Stimulated activated naive CD8-positive, alpha-beta T cell treated with anti-CD3 and anti-CD28 coated beads, Interleukin-15, Interleukin-2, amounts not matched to agents 100 ng/mL and 50 ng/mL, for 24 hours (primary cell): ENCODE results near the gene SNX5.
A peak's percentile ranks its signal among the peaks of the same experiment; 100 is the strongest.

Experiments
- H3K27ac Mint-ChIP-seq: one replicate; pipeline ENCODE4 v1.8.0; 2021; ENCODE audit warnings: mild to moderate bottlenecking, mixed read lengths
- H3K27me3 Mint-ChIP-seq: one replicate; pipeline ENCODE4 v1.8.0; 2021; ENCODE audit warnings: mixed read lengths
- H3K36me3 Mint-ChIP-seq: one replicate; pipeline ENCODE4 v1.8.0; 2021; ENCODE audit warnings: low read depth, mixed read lengths
- H3K4me1 Mint-ChIP-seq: one replicate; pipeline ENCODE4 v1.8.0; 2021; ENCODE audit warnings: low read depth, mixed read lengths
- H3K4me3 Mint-ChIP-seq: one replicate; pipeline ENCODE4 v1.8.0; 2021; ENCODE audit warnings: mild to moderate bottlenecking, mixed read lengths
- H3K9me3 Mint-ChIP-seq: one replicate; pipeline ENCODE4 v1.8.0; 2021; ENCODE audit warnings: mixed read lengths

Gene SNX5

GRCh38 chr20:17909869-17910321, 58.7 kb downstream of the SNX5 start:
- Mint-ChIP-seq H3K27me3 (peaks cover 35% of the 10 kb centered on the region), H3K4me1 (no peaks in the 10 kb centered on the region), H3K36me3 (no peaks in the 10 kb centered on the region), H3K9me3 (no peaks in the 10 kb centered on the region), H3K4me3 (no peak overlapping the region), H3K27ac (no peak overlapping the region)

DNA sequence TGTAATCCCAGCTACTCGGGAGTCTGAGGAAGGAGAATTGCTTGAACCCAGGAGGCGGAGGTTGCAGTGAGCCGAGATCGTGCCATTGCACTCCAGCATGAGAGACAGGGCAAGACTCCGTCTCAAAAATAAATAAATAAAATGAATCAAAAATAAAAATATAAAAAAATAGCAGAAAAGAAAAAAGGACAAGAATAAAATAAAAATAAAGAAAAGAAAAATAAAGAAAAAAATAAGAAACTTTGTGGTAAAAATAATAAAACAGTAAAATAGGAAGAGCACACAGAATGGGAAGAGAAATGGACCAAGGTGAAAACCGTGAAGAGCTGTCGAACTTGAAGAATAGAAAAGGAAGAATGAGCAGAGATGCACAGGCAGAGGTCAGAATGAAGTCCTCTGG, 63.0 kb downstream of the SNX5 start:
- H3K36me3 Mint-ChIP-seq, result no peaks in the 10 kb centered on the region
- peaks cover 12% of the 10 kb centered on the region for H3K27me3 Mint-ChIP-seq
- H3K4me3 Mint-ChIP-seq, result no peak overlapping the region
- peaks cover 12% of the 10 kb centered on the region for H3K4me1 Mint-ChIP-seq
- H3K27ac Mint-ChIP-seq, result no peak overlapping the region
- H3K9me3 Mint-ChIP-seq, result no peaks in the 10 kb centered on the region

GRCh38 chr20:17904027-17904426, 64.6 kb downstream of the SNX5 start:
- peak overlapping the region; percentile 52 for H3K27ac Mint-ChIP-seq
- no peaks in the 10 kb centered on the region for H3K9me3 Mint-ChIP-seq
- H3K36me3 Mint-ChIP-seq, result no peaks in the 10 kb centered on the region
- peaks cover 17% of the 10 kb centered on the region for H3K27me3 Mint-ChIP-seq
- H3K4me1 Mint-ChIP-seq, result peaks cover 12% of the 10 kb centered on the region
- H3K4me3 Mint-ChIP-seq, result no peak overlapping the region

- no peaks in the 10 kb centered on the region for H3K9me3 Mint-ChIP-seq
- H3K27ac Mint-ChIP-seq, result peak overlapping the region; percentile 43
- no peaks in the 10 kb centered on the region for H3K36me3 Mint-ChIP-seq
- H3K27me3 Mint-ChIP-seq, result peaks cover 21% of the 10 kb centered on the region
- H3K4me1 Mint-ChIP-seq, result peaks cover 12% of the 10 kb centered on the region
- no peak overlapping the region for H3K4me3 Mint-ChIP-seq
Observed at GRCh38 chr20:17902531-17903083, 66.0 kb downstream of the SNX5 start.

- no peak overlapping the region for H3K4me3 Mint-ChIP-seq
- no peaks in the 10 kb centered on the region for H3K36me3 Mint-ChIP-seq
- peaks cover 27% of the 10 kb centered on the region for H3K27me3 Mint-ChIP-seq
- peaks cover 17% of the 10 kb centered on the region for H3K4me1 Mint-ChIP-seq
- no peaks in the 10 kb centered on the region for H3K9me3 Mint-ChIP-seq
- no peak overlapping the region for H3K27ac Mint-ChIP-seq
Observed at GRCh38 chr20:17901971-17902370, 66.6 kb downstream of the SNX5 start.

DNA sequence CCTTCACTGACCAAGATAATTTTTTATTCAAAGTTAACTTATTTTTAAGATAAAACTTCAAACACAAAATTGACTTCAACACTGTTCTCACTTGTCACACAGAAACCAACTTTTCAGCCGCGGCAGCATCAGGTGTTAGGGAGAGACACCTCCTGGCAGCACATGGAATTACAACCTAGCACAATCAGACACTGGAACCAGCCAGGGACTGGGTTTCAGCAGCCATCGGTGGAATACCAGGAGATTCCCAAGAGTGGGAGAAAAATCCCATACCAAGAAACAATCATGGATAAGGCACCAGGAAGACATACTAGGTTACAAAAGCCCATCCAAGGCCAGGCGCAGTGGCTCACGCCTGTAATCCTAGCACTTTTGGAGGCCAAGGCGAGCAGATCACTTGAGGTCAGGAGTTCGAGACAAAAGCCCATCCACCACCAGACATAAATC, 70.0 kb downstream of the SNX5 start:
- no peak overlapping the region for H3K27ac Mint-ChIP-seq
- no peaks in the 10 kb centered on the region for H3K9me3 Mint-ChIP-seq
- peaks cover 35% of the 10 kb centered on the region for H3K27me3 Mint-ChIP-seq
- no peak overlapping the region for H3K4me3 Mint-ChIP-seq
- H3K36me3 Mint-ChIP-seq, result no peaks in the 10 kb centered on the region
- peaks cover 30% of the 10 kb centered on the region for H3K4me1 Mint-ChIP-seq

DNA sequence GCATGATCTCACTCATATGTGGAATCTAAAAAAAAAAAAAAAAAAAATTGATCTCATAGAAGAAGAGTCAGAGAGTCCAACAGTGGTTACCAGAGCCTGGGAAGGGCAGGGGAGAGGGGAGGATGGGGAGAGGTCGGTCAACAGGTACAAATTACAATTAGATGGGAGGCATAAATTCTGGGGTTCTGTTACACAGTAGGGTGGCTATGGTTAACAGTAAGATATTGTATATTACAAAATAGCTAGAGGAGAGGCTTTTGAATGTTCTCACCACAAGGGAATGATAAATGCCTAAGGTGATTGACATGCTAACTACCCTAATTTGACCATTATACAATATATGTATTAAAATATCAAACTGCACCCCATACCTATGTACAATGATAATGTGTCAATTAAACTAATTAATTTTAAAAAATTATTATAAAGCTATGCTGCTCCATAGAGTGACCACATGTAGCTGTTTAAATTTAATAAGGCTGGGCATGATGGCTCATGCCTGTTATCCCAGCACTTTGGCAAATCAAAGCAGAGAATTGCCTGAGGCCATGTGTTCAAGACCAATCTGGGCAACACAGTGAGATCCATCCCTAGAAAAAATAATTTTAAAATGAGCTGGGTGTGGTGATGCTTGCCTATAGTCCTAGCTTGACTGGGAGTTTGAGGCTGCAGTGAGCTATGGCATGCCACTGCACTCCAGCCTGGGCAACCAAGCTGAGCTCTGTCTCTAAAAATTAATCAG, 70.9 kb downstream of the SNX5 start:
- Mint-ChIP-seq H3K27ac (peak overlapping the region; percentile 67), H3K4me1 (peaks cover 28% of the 10 kb centered on the region), H3K4me3 (no peak overlapping the region), H3K36me3 (no peaks in the 10 kb centered on the region), H3K27me3 (peaks cover 32% of the 10 kb centered on the region), H3K9me3 (no peaks in the 10 kb centered on the region)

DNA sequence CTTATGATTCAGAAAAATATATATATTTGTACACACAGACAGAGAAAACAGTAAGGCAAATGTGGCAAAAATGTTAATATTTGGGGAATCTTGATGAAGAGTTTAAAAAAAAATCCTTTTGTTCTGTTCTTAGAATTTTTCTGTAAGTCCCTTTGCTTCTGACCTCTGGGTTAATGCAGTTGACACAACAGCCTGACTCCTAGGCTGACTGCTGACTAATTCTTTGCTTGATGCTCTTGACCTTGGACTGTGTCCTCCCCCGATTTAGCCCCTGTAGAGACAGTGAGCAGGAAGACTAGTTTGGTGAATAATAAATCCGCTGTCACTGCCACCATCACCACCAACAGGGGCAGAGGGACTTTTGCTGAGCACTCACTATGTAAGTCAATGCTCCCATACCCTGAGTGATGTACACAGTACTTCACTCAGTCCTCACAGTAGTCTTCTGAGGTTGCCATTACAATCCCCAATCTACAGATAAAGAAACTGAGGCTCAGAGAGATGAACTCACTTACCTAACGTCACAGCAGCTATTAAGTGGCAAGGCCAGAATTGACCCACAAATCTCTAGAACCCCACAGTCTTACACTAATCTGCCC, 71.7 kb downstream of the SNX5 start:
- Mint-ChIP-seq H3K4me1 (peaks cover 28% of the 10 kb centered on the region), H3K36me3 (no peaks in the 10 kb centered on the region), H3K4me3 (no peak overlapping the region), H3K27ac (no peak overlapping the region), H3K27me3 (peaks cover 37% of the 10 kb centered on the region), H3K9me3 (no peaks in the 10 kb centered on the region)

GRCh38 chr20:17896193-17896723, 72.3 kb downstream of the SNX5 start:
- Mint-ChIP-seq H3K4me3 (peak overlapping the region; percentile 27), H3K27me3 (peaks cover 40% of the 10 kb centered on the region), H3K36me3 (no peaks in the 10 kb centered on the region), H3K27ac (no peak overlapping the region), H3K4me1 (peaks cover 28% of the 10 kb centered on the region), H3K9me3 (no peaks in the 10 kb centered on the region)

GRCh38 chr20:17895641-17896171, 72.9 kb downstream of the SNX5 start:
- H3K4me3 Mint-ChIP-seq, result peak overlapping the region; percentile 74

GRCh38 chr20:17893445-17893844, 75.1 kb downstream of the SNX5 start:
- Mint-ChIP-seq H3K9me3 (peaks cover 6% of the 10 kb centered on the region), H3K4me3 (no peak overlapping the region), H3K27ac (no peak overlapping the region), H3K27me3 (peaks cover 32% of the 10 kb centered on the region), H3K36me3 (peaks cover 5% of the 10 kb centered on the region), H3K4me1 (peaks cover 28% of the 10 kb centered on the region)

More at GRCh38 chr20:17895641-17896171, 72.9 kb downstream of the SNX5 start:
- H3K9me3 Mint-ChIP-seq, result no peaks in the 10 kb centered on the region
- H3K36me3 Mint-ChIP-seq, result no peaks in the 10 kb centered on the region
- H3K27me3 Mint-ChIP-seq, result peaks cover 40% of the 10 kb centered on the region
- H3K27ac Mint-ChIP-seq, result peak overlapping the region; percentile 50
- peaks cover 28% of the 10 kb centered on the region for H3K4me1 Mint-ChIP-seq

- Mint-ChIP-seq H3K4me3 (no peak overlapping the region), H3K9me3 (peaks cover 6% of the 10 kb centered on the region), H3K4me1 (peaks cover 33% of the 10 kb centered on the region), H3K27me3 (peaks cover 28% of the 10 kb centered on the region), H3K27ac (no peak overlapping the region), H3K36me3 (peaks cover 5% of the 10 kb centered on the region)
Observed at GRCh38 chr20:17892189-17892938, 76.2 kb downstream of the SNX5 start.
